ENCODE data around the gene CCSER2.

The CCSER2 gene

GRCh38 chr10:84547616-84548015, 219.2 kb downstream of the CCSER2 start:
- DNase-seq (ENCODE audit: low read depth) = no peak

DNA sequence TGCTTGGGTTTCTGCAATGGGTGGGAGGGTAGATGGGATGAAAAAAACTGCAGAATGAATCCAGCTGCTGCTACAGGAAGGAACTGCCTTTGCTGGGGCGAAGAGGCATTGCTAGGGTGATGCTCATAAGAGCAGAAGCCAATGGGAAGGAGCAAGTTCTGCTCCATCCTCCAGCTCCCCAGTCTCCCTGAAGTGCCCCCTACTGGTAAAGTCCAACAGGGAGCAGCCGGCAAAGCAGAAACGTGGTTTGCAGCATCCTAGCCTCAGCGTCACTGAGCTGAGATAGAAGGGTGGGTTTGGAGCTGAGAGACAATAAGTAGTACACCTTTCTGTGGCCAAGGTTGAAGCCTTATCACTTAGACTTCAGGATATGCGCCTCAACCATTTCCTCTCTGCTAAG, 220.5 kb downstream of the CCSER2 start:
- DNase-seq (ENCODE audit: low read depth) = no peak

GRCh38 chr10:84549368-84550165, 221.2 kb downstream of the CCSER2 start:
- DNase-seq (ENCODE audit: low read depth) = no peak

GRCh38 chr10:84550756-84551436, 222.5 kb downstream of the CCSER2 start:
- DNase-seq (ENCODE audit: low read depth) = no peak

GRCh38 chr10:84551437-84552120, 223.2 kb downstream of the CCSER2 start:
- no peak for DNase-seq (ENCODE audit: low read depth)

GRCh38 chr10:84552478-84552877, 224.1 kb downstream of the CCSER2 start:
- DNase-seq (ENCODE audit: low read depth) = no peak

- no peak for DNase-seq (ENCODE audit: low read depth)
Measured at GRCh38 chr10:84562592-84562991, 234.2 kb downstream of the CCSER2 start.

GRCh38 chr10:84563355-84563754, 235.0 kb downstream of the CCSER2 start:
- no peak for DNase-seq (ENCODE audit: low read depth)

- DNase-seq (ENCODE audit: low read depth) = no peak
Measured at GRCh38 chr10:84563868-84564267, 235.5 kb downstream of the CCSER2 start.

DNA sequence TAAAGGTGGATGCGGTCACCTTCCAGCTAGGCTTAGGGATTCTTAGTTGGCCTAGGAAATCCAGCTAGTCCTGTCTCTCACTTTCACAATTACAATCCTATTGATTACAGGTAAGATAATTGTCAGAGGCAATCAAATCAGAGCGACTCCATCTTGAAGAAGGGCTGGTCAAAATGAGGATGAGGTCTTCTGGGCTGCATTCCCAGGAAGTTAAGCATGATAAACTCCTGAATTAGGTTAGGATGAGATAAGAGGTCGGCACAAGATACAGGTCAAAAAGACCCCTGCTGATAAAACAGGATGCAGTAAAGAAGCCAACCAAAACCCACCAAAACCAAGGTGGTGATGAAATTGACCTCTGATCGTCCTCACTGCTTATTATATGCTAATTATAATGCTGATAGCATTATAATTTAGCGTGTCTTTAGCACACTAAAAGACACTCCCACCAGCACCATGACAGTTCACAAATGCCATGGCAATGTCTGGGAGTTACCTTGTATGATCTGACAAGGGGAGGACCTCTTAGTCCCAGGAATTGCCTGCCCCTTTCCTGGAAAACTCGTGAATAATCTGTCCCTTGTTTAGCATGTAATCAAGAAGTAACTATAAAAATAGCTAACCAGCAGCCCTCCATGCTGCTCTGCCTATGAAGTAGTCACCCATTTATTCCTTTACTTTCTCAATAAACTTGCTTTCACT, 237.6 kb downstream of the CCSER2 start:
- DNase-seq (ENCODE audit: low read depth) = no peak

- no peak for DNase-seq (ENCODE audit: low read depth)
Measured at GRCh38 chr10:84567133-84567532, 238.7 kb downstream of the CCSER2 start.
